ENCODE results near the gene GGPS1.

The GGPS1 gene

GRCh38 chr1:235328271-235329138 is at the start of gene GGPS1:
Gene GGPS1 (plus strand): TSS chr1:235328570. CDS start chr1:235335265, 6,695 bp downstream.
- peak; percentile 74 for TF ChIP-seq TAF1 (IDR thresholded peaks at IDR 0.05; ENCODE audit: low read depth)
- TF ChIP-seq NFIC (IDR thresholded peaks at IDR 0.05), result no peak
- no peak for TF ChIP-seq REST (IDR thresholded peaks at IDR 0.05; ENCODE audit: low read depth)
- 0 out of 2 replicates have a peak, but pooled peaks have one; percentile 24 for TF ChIP-seq ZBTB7A (IDR thresholded peaks at IDR 0.05; ENCODE audit: low read depth)
- no peak for TF ChIP-seq RAD21 (IDR thresholded peaks at IDR 0.05; ENCODE audit: low read depth)
- no peak for TF ChIP-seq CEBPB (IDR thresholded peaks at IDR 0.05)
- no peak; the same call in 1 of the 2 replicates for TF ChIP-seq FOXM1 (IDR thresholded peaks at IDR 0.05; ENCODE audit: borderline replicate concordance, low read depth)
- TF ChIP-seq EGR1 (IDR thresholded peaks at IDR 0.05), result peak; percentile 99
- peak; percentile 47; the same call in 1 of the 2 replicates for TF ChIP-seq CREB1 (IDR thresholded peaks at IDR 0.05; ENCODE audit: low read depth)
- peak; percentile 84 for TF ChIP-seq YY1 (IDR thresholded peaks at IDR 0.05; ENCODE audit: low read depth)
- peak; percentile 53; the same call in 1 of the 2 replicates for TF ChIP-seq TCF12 (IDR thresholded peaks at IDR 0.05; ENCODE audit: low read depth)
- no peak; the same call in 1 of the 2 replicates for TF ChIP-seq TEAD4 (IDR thresholded peaks at IDR 0.05)
- no peak for TF ChIP-seq USF1 (IDR thresholded peaks at IDR 0.05)
- peak; percentile 47; the same call in 1 of the 2 replicates for TF ChIP-seq MAX (IDR thresholded peaks at IDR 0.05)
- TF ChIP-seq EP300 (IDR thresholded peaks at IDR 0.05; ENCODE audit: borderline replicate concordance), result no peak

- TF ChIP-seq YY1 (IDR thresholded peaks at IDR 0.05; ENCODE audit: low read depth), result no peak
- TF ChIP-seq EGR1 (IDR thresholded peaks at IDR 0.05), result no peak
- no peak for TF ChIP-seq MAX (IDR thresholded peaks at IDR 0.05)
- no peak for TF ChIP-seq TAF1 (IDR thresholded peaks at IDR 0.05; ENCODE audit: low read depth)
- no peak for TF ChIP-seq FOXM1 (IDR thresholded peaks at IDR 0.05; ENCODE audit: borderline replicate concordance, low read depth)
- TF ChIP-seq RAD21 (IDR thresholded peaks at IDR 0.05; ENCODE audit: low read depth), result no peak
- TF ChIP-seq NFIC (IDR thresholded peaks at IDR 0.05), result no peak
- TF ChIP-seq USF1 (IDR thresholded peaks at IDR 0.05), result no peak
- TF ChIP-seq REST (IDR thresholded peaks at IDR 0.05; ENCODE audit: low read depth), result no peak
- TF ChIP-seq TEAD4 (IDR thresholded peaks at IDR 0.05), result no peak
- TF ChIP-seq CREB1 (IDR thresholded peaks at IDR 0.05; ENCODE audit: low read depth), result no peak
- TF ChIP-seq CEBPB (IDR thresholded peaks at IDR 0.05), result no peak
- TF ChIP-seq ZBTB7A (IDR thresholded peaks at IDR 0.05; ENCODE audit: low read depth), result no peak
- TF ChIP-seq TCF12 (IDR thresholded peaks at IDR 0.05; ENCODE audit: low read depth), result no peak
- TF ChIP-seq EP300 (IDR thresholded peaks at IDR 0.05; ENCODE audit: borderline replicate concordance), result no peak
These were observed 49.5 kb upstream of the GGPS1 start for GRCh38 chr1:235278915-235279292.

GRCh38 chr1:235279694-235280093 is 48.7 kb upstream of the GGPS1 start:
- no peak for TF ChIP-seq MAX (IDR thresholded peaks at IDR 0.05)
- TF ChIP-seq TCF12 (IDR thresholded peaks at IDR 0.05; ENCODE audit: low read depth), result no peak
- no peak for TF ChIP-seq RAD21 (IDR thresholded peaks at IDR 0.05; ENCODE audit: low read depth)
- no peak for TF ChIP-seq ZBTB7A (IDR thresholded peaks at IDR 0.05; ENCODE audit: low read depth)
- TF ChIP-seq USF1 (IDR thresholded peaks at IDR 0.05), result no peak
- TF ChIP-seq FOXM1 (IDR thresholded peaks at IDR 0.05; ENCODE audit: borderline replicate concordance, low read depth), result no peak
- no peak for TF ChIP-seq EGR1 (IDR thresholded peaks at IDR 0.05)

GRCh38 chr1:235280467-235280866 is 47.9 kb upstream of the GGPS1 start:
- TF ChIP-seq YY1 (IDR thresholded peaks at IDR 0.05; ENCODE audit: low read depth) (no peak), CREB1 (IDR thresholded peaks at IDR 0.05; ENCODE audit: low read depth) (no peak), MAX (IDR thresholded peaks at IDR 0.05) (no peak), EP300 (IDR thresholded peaks at IDR 0.05; ENCODE audit: borderline replicate concordance) (no peak), ZBTB7A (IDR thresholded peaks at IDR 0.05; ENCODE audit: low read depth) (no peak), USF1 (IDR thresholded peaks at IDR 0.05) (no peak), NFIC (IDR thresholded peaks at IDR 0.05) (no peak), RAD21 (IDR thresholded peaks at IDR 0.05; ENCODE audit: low read depth) (no peak)

Measured in Ishikawa (cell line).